AG08395 (cell line): ENCODE measurements around the gene METTL14.

Source experiments
- DNase-seq: peaks from one replicate; pipeline ENCODE4 v3.0.0; 2012; ENCODE audit warnings: mixed read lengths, low spot score

Gene METTL14

DNA sequence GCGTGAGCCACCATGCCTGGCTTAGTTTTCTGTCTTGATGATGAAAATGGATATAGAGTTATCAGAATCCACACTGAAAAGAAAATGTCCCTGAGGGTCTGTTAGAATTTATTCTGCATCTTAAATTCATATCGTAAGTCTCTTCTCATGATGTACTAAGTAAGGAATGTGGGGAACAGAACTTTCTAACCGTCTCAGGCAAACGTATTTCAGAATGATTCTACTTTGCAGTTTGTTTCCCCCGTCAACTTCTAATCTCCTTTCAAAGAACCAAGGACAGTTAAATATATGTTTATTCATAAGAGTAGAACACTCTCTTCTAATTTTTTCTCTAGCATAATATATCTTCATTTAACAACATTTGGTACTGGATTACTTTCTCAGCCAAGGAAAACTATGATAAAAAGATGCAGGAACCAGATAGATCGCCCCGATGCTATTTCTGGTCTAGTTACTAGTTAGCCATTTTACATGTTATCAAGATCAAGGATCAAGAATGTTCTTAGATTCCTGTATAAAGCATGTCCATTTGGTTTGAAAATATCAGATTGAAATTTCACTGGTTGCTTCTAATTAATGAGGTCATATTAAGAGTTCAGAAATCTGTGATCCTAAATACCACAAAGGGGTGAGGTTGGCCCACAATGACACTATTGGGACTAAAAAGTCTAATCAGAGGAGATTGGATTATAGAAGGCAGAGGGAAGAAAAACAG is 49.5 kb downstream of the METTL14 start:
- no peak for DNase-seq

DNA sequence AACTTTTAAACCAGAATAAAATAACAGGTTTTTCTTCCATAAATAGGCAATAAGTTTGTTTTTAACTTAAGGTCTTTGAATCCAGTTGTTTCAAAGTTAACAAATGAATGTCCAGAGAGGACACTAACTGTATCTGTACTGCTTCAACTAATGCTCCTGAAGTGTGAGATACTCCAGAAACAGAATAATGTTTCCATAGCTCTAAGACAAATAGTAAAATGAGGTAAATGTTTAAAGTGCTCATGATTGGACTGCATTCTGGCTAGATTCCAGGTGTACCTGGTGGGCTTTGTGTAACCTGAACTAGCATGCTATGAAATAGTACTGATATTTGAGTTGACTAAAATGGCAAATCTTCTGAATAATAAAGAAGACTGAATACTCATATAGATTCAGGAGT is 51.7 kb downstream of the METTL14 start:
- DNase-seq: no peak

- DNase-seq: no peak
Measured at GRCh38 chr4:118738090-118738489, 52.9 kb downstream of the METTL14 start.

- DNase-seq: no peak
Measured at GRCh38 chr4:118739022-118739713, 54.0 kb downstream of the METTL14 start.

DNA sequence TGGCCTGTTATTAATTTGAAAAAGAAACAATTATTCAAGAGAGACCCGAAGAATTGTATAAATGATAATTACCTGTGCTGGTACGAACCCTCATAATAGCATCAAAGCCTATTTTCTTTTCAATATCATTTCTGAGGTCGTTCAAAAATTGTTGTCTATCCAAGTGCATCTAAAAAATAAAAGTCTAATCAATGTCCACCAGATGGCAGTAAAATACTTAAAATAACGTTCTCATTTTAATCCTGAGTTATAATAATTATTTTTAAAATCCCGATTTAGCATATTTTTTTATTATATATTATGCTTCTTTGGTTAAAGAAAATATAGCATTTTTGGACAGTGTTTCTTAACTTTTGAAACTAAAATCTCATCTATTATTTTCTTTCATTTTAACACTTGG is 55.7 kb downstream of the METTL14 start:
- DNase-seq: no peak

DNA sequence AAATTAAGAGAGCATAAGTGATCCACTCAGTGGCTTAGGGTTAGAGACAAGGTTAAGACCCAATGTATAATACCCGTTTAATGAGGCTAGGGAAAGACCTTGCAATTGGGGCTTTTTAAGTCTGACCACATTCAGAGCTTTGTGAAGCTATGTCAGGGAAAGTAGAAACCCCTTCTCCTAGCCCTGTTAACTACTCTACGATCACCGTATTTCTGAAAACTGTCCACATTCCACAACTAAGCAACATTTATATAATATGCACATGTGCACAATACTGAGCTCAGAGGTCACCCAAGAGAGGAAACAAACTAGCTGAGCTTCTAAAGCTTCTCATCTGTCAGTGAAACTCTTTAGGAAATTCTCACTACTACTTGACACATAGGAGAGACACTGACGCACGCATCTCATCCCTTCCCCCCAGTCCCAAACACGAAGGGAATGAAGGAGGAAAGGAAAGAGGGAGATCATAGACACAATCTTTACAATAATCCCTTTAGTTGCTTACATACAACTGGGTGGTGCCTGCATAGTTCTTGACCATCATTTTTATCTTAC is 56.2 kb downstream of the METTL14 start:
- DNase-seq: no peak

DNA sequence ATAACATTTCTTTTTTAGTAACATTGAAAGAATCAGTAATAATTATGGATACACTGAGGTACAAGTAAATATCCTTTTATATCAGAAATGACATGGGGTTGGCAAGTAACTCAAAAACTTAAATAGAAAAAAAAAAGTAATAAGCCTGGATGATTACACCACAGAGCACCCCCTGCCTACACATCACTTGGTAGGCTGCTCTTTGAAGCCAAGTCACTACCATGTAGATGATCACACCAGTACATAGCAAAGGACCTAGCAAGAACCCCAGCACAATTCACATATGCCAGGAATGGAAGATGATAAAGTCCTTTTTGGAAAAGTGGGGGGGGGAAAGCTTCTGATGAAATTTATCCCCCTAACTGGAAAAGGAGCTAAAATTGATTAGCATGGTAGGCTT is 56.9 kb downstream of the METTL14 start:
- no peak for DNase-seq

- peak; percentile 75 for DNase-seq
Measured at GRCh38 chr4:118743867-118744266, 58.7 kb downstream of the METTL14 start.

DNA sequence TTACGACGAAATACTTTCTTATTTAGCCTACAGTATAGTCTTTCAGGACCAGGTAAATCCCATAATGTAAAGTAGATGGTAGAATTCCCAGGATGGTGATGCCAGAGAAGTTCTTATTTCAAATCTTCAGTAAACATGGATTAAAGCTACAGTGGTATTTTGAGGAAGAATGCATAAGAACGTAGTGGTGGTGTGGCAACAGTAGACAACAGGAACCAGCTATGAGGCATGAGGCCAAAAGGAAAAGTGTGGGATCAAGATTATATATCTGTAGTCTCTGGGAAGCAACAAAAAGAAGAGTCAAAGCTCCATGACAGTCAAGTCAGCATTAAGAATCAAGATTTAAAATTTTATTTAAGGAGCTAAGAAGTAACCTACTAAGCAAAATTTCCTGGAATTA is 60.2 kb downstream of the METTL14 start:
- no peak for DNase-seq

- no peak for DNase-seq
Measured at GRCh38 chr4:118746251-118746919, 61.2 kb downstream of the METTL14 start.

DNA sequence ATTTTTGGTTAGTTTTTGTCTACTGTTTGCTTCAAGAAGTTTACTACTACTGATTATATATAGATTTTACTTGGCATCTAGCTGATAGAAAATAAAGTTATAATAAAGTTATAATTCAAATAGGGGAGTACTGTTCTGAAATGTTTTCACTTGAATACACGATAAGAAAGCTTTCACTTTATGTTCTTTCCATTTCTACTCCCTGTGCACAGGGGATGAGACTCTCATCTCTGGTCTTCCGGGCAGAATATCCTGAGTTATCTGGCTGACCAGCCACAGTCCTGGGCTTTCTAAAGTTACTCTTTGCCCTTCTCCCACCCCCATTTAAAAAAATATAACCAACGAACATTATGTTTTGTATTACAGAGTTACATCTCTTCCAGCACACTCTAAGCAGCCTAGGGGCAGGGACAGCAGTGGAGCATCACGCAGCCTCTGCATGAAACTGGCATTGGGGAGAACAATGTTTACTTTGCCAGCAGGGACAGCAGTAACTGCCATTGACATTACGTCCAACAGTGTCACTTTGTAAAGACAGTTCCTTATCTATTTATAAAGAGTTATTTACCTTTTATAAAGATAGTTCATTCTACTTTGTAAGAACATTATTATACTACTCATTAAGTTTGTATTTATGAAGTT is 64.3 kb downstream of the METTL14 start:
- DNase-seq: no peak

- DNase-seq: peak; percentile 67
Measured at GRCh38 chr4:118751629-118752323, 66.6 kb downstream of the METTL14 start.

GRCh38 chr4:118752551-118752950 is 67.4 kb downstream of the METTL14 start:
- no peak for DNase-seq

GRCh38 chr4:118753096-118753495 is 67.9 kb downstream of the METTL14 start:
- DNase-seq: no peak

GRCh38 chr4:118753685-118754084 is 68.5 kb downstream of the METTL14 start:
- DNase-seq: no peak

DNA sequence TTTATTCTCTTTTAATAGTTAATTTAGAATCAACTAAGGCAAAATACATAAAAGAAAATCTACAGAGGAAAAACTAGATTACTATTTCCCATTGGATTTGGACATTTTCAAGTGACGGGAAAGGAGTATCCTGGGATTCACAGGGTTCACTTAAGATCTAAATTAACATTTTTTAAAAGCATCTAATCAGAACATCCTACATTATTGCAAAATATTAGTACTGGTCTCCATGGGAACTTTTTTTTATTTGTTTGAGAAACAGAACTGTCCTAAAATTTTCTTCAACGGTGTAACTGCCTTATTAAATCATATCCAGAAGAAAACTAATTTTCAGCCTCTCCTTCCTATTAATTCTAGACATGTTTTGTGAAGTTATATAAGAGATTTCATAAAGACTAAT is 69.7 kb downstream of the METTL14 start:
- no peak for DNase-seq

- DNase-seq: no peak
Measured at GRCh38 chr4:118755438-118756226, 70.4 kb downstream of the METTL14 start.

DNA sequence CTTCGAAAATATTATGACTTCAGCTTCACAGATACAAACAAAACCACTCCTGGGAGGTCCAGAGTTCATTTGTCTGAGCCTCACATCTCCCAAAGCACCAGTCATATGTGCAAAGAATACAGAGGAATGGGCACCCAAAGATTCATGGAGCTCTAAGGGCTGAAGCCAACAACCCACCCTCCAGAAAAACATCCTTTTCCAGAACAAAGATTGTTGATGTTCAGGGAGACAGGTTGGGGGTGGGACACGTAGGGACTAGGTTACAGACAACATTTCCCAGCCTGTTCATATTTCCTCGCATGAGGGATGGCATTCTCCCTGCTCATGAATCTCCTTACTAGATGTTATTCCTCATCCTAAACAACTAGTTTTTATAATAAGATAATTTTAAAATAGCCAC is 71.2 kb downstream of the METTL14 start:
- DNase-seq: no peak

- DNase-seq: no peak
Measured at GRCh38 chr4:118756958-118757357, 71.8 kb downstream of the METTL14 start.

DNA sequence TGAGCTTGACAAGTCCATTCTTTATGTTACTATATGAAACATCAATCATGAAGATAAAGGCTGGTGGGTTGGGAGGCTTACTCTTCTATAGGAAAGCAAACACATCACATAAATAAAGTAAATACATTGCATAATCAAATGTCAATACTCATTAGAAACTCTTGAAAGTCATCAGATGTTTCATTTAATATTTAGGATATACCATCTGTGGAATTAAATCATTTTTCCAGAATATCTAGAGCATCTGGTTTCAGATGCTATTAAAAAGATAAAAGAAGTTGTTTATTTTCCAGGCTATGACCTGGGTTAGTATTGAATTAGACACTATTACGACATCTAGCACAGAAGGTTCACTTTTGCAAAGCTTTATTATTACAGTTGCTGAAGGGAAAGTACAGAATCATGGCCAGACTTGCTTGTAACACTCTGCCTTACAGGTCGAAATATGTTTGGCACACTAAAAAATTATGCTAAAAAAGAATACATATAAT is 72.6 kb downstream of the METTL14 start:
- no peak for DNase-seq

DNA sequence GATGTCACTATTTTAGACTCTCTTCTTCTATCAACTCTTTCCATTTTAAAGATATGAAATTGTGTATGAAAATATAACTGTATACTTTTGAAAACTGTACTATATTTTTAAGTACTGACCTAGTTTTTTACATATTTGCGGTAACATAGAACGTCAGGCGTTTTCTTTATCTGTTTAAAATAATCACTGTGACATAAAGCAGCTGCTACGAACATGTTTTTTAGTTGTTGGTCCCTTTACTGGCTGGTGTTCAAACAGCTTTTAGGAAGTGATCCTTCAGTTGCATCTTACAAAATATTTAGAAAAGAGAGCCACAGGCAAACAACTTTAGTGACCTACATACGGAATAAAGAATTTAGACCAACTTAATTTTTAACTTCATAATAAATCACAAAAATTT is 73.1 kb downstream of the METTL14 start:
- DNase-seq: no peak
